ENCODE data around the gene SERPINC1. TPM values are rescaled to one million over a fixed set of nuclear protein-coding genes. Genes with fewer than 3 reads are reported as not detected.

SERPINC1 gene
- total and polyA plus RNA-seq, 2 of the 8 experiments (the other 6 are each of a cell fraction or from before 2014, with no cell fraction given), result 0.08 TPM; not detected in 1

DNA sequence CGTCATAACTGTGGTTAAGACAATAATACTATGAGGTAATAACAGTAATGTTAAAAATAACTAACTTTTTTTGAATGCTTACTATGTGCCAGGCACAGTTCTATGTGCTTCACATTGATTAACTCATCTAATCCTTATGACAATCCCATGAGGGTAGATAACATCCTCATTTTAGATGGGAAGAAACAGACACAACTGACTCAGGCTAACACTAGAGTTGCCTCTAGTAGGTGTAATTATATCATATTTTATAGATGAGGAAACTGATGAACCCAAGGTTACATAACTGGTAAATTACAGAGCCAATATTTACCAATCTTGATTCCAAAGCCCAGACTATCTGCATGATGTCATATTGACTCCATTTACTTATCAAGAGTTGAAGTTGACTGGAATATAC is 23.5 kb downstream of the SERPINC1 start (continued):
- TF ChIP-seq SP4 (IDR thresholded peaks at IDR 0.05; ENCODE audit: low read length), result no peak
- TF ChIP-seq NANOG (IDR thresholded peaks at IDR 0.05; ENCODE audit: insufficient read depth, low read depth, low read length, poor library complexity, severe bottlenecking), result no peak

Measured in H1 (cell line).